Epithelial cell of proximal tubule (primary cell): ENCODE measurements around the gene PSMD10. TPM values are rescaled to one million over a fixed set of nuclear protein-coding genes. Genes with fewer than 3 reads are reported as not detected.

Source experiments
- DNase-seq: peaks from one replicate; pipeline ENCODE4 v3.0.0-alpha.2; 2011; ENCODE audit warnings: low read depth
- H3K4me3 ChIP-seq: 2 replicates; pipeline ENCODE4 v1.5.1; 2011; ENCODE audit warnings: low read depth, mild to moderate bottlenecking, low read length
- CTCF ChIP-seq: conservative IDR thresholded peaks from 2 replicates; pipeline ENCODE4 v1.5.1; 2012; ENCODE audit warnings: low read depth, mild to moderate bottlenecking, low read length
- total RNA-seq: library from RNA; depleted of rRNA; stranded (reverse); fragments of >200 nt; gene quantifications from 2 replicates; pipeline ENCODE4 v1.2.3, GENCODE V29; 2015

Gene PSMD10
- total RNA-seq, 1 donor from 2014 or later, result 46.5 TPM

- H3K4me3 ChIP-seq, result no peak overlapping the region
- DNase-seq, result no peak
- TF ChIP-seq CTCF, result no peak
These were observed 56.6 kb downstream of the PSMD10 start for GRCh38 chrX:108034725-108035124.

Other genes with a start within 250 kb of the PSMD10 start
- gene TEX13B, start 109.2 kb downstream of the PSMD10 start, total RNA-seq, result not detected in 2 replicates
- gene VSIG1, start 46.5 kb downstream of the PSMD10 start, total RNA-seq, result 0.36 and 1.8 TPM in 2 replicates
- 4.2 and 7.1 TPM in 2 replicates for gene ATG4A, start 236 bp upstream of the PSMD10 start, total RNA-seq